Muscle layer of duodenum (tissue), 2 donors: ENCODE results near the gene CHDH.

Source experiments
- H3K27ac ChIP-seq: one replicate; pipeline ENCODE4 v1.7.0; 2013; ENCODE audit warnings: mild to moderate bottlenecking, low read length
- H3K27me3 ChIP-seq: one replicate; pipeline ENCODE4 v1.7.0; 2013; ENCODE audit warnings: low read depth, mild to moderate bottlenecking, control low read depth, low read length
- H3K36me3 ChIP-seq, 2 donors: one replicate each; pipeline ENCODE4 v1.7.0; 2013; ENCODE audit warnings: low read length in 2 of 2, control low read depth in 1 of 2, mild to moderate bottlenecking in 1 of 2; ENCODE audit not compliant: insufficient read depth in 2 of 2, control insufficient read depth in 1 of 2
- H3K4me1 ChIP-seq, 2 donors: one replicate each; pipeline ENCODE4 v1.7.0; 2013; ENCODE audit warnings: low read length in 2 of 2, mild to moderate bottlenecking in 2 of 2, control low read depth in 1 of 2, moderate library complexity in 1 of 2; ENCODE audit not compliant: insufficient read depth in 2 of 2, control insufficient read depth in 1 of 2
- H3K4me3 ChIP-seq, 2 donors: one replicate each; pipeline ENCODE4 v1.7.0; 2013; ENCODE audit warnings: low read length in 2 of 2, low read depth in 1 of 2, mild to moderate bottlenecking in 1 of 2
- H3K9me3 ChIP-seq, 2 donors: one replicate each; pipeline ENCODE4 v1.7.0; 2013; ENCODE audit warnings: low read length in 2 of 2, control low read depth in 1 of 2, mild to moderate bottlenecking in 1 of 2; ENCODE audit not compliant: control insufficient read depth in 1 of 2
- donor health status: healthy.

Gene CHDH

GRCh38 chr3:53833700-53834099 lies 12.5 kb downstream of the CHDH start:
- Histone ChIP-seq H3K36me3 (no peaks in the 10 kb centered on the region), H3K27ac (no peak overlapping the region), H3K9me3 (no peaks in the 10 kb centered on the region), H3K27me3 (no peaks in the 10 kb centered on the region), H3K4me1 (no peaks in the 10 kb centered on the region), H3K4me3 (no peak overlapping the region)

GRCh38 chr3:53833053-53833645 lies 13.1 kb downstream of the CHDH start:
- Histone ChIP-seq H3K4me3 (no peak overlapping the region), H3K36me3 (no peaks in the 10 kb centered on the region), H3K9me3 (no peaks in the 10 kb centered on the region), H3K27ac (no peak overlapping the region), H3K4me1 (no peaks in the 10 kb centered on the region), H3K27me3 (no peaks in the 10 kb centered on the region)

- Histone ChIP-seq H3K27ac (no peak overlapping the region), H3K4me3 (no peak overlapping the region), H3K9me3 (no peaks in the 10 kb centered on the region), H3K27me3 (no peaks in the 10 kb centered on the region), H3K36me3 (no peaks in the 10 kb centered on the region), H3K4me1 (no peaks in the 10 kb centered on the region)
These were observed 15.3 kb downstream of the CHDH start for GRCh38 chr3:53830944-53831343.

GRCh38 chr3:53829605-53830004 lies 16.6 kb downstream of the CHDH start:
- Histone ChIP-seq H3K27ac (no peak overlapping the region), H3K36me3 (no peaks in the 10 kb centered on the region), H3K9me3 (no peaks in the 10 kb centered on the region), H3K4me3 (no peak overlapping the region), H3K4me1 (no peaks in the 10 kb centered on the region), H3K27me3 (no peaks in the 10 kb centered on the region)

- Histone ChIP-seq H3K4me1 (no peaks in the 10 kb centered on the region), H3K36me3 (no peaks in the 10 kb centered on the region), H3K27ac (no peak overlapping the region), H3K9me3 (no peaks in the 10 kb centered on the region), H3K27me3 (no peaks in the 10 kb centered on the region), H3K4me3 (no peak overlapping the region)
These were observed 17.6 kb downstream of the CHDH start for GRCh38 chr3:53828581-53828980.

GRCh38 chr3:53826048-53826447 lies 20.2 kb downstream of the CHDH start:
- no peaks in the 10 kb centered on the region for H3K27me3 ChIP-seq

GRCh38 chr3:53824795-53825194 lies 21.4 kb downstream of the CHDH start:
- H3K27ac ChIP-seq, result no peak overlapping the region
- H3K9me3 ChIP-seq, result no peaks in the 10 kb centered on the region
- no peaks in the 10 kb centered on the region for H3K36me3 ChIP-seq
- H3K27me3 ChIP-seq, result no peaks in the 10 kb centered on the region
- H3K4me3 ChIP-seq, result no peak overlapping the region
- no peaks in the 10 kb centered on the region for H3K4me1 ChIP-seq

More at GRCh38 chr3:53826048-53826447, 20.2 kb downstream of the CHDH start:
- Histone ChIP-seq H3K36me3 (no peaks in the 10 kb centered on the region), H3K9me3 (no peaks in the 10 kb centered on the region), H3K4me3 (no peak overlapping the region), H3K27ac (no peak overlapping the region), H3K4me1 (no peaks in the 10 kb centered on the region)

- Histone ChIP-seq H3K4me3 (no peak overlapping the region), H3K27me3 (no peaks in the 10 kb centered on the region), H3K9me3 (no peaks in the 10 kb centered on the region), H3K36me3 (no peaks in the 10 kb centered on the region), H3K4me1 (no peaks in the 10 kb centered on the region), H3K27ac (no peak overlapping the region)
These were observed 22.1 kb downstream of the CHDH start for GRCh38 chr3:53823956-53824657.

GRCh38 chr3:53823026-53823955 lies 22.9 kb downstream of the CHDH start:
- no peaks in the 10 kb centered on the region for H3K4me1 ChIP-seq
- no peaks in the 10 kb centered on the region for H3K27me3 ChIP-seq
- H3K27ac ChIP-seq, result no peak overlapping the region
- H3K9me3 ChIP-seq, result no peaks in the 10 kb centered on the region
- no peak overlapping the region for H3K4me3 ChIP-seq
- no peaks in the 10 kb centered on the region for H3K36me3 ChIP-seq

- Histone ChIP-seq H3K36me3 (no peaks in the 10 kb centered on the region), H3K27me3 (no peaks in the 10 kb centered on the region), H3K27ac (no peak overlapping the region), H3K9me3 (no peaks in the 10 kb centered on the region), H3K4me3 (no peak overlapping the region), H3K4me1 (no peaks in the 10 kb centered on the region)
These were observed 23.9 kb downstream of the CHDH start for GRCh38 chr3:53822331-53822741.

- no peaks in the 10 kb centered on the region for H3K9me3 ChIP-seq
- H3K27ac ChIP-seq, result no peak overlapping the region
- H3K4me1 ChIP-seq, result no peaks in the 10 kb centered on the region
- H3K27me3 ChIP-seq, result no peaks in the 10 kb centered on the region
- no peaks in the 10 kb centered on the region for H3K36me3 ChIP-seq
- H3K4me3 ChIP-seq, result no peak overlapping the region
These were observed 24.5 kb downstream of the CHDH start for GRCh38 chr3:53821631-53822121.
